ENCODE measurements around the gene SETX.
"Not testable (repeated sequence)": the region's sequence is repeated elsewhere in the genome, so short reads cannot be mapped to it uniquely, and the experiment has no call there.

The SETX gene, protein sequence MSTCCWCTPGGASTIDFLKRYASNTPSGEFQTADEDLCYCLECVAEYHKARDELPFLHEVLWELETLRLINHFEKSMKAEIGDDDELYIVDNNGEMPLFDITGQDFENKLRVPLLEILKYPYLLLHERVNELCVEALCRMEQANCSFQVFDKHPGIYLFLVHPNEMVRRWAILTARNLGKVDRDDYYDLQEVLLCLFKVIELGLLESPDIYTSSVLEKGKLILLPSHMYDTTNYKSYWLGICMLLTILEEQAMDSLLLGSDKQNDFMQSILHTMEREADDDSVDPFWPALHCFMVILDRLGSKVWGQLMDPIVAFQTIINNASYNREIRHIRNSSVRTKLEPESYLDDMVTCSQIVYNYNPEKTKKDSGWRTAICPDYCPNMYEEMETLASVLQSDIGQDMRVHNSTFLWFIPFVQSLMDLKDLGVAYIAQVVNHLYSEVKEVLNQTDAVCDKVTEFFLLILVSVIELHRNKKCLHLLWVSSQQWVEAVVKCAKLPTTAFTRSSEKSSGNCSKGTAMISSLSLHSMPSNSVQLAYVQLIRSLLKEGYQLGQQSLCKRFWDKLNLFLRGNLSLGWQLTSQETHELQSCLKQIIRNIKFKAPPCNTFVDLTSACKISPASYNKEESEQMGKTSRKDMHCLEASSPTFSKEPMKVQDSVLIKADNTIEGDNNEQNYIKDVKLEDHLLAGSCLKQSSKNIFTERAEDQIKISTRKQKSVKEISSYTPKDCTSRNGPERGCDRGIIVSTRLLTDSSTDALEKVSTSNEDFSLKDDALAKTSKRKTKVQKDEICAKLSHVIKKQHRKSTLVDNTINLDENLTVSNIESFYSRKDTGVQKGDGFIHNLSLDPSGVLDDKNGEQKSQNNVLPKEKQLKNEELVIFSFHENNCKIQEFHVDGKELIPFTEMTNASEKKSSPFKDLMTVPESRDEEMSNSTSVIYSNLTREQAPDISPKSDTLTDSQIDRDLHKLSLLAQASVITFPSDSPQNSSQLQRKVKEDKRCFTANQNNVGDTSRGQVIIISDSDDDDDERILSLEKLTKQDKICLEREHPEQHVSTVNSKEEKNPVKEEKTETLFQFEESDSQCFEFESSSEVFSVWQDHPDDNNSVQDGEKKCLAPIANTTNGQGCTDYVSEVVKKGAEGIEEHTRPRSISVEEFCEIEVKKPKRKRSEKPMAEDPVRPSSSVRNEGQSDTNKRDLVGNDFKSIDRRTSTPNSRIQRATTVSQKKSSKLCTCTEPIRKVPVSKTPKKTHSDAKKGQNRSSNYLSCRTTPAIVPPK (N-terminal part only)

DNA sequence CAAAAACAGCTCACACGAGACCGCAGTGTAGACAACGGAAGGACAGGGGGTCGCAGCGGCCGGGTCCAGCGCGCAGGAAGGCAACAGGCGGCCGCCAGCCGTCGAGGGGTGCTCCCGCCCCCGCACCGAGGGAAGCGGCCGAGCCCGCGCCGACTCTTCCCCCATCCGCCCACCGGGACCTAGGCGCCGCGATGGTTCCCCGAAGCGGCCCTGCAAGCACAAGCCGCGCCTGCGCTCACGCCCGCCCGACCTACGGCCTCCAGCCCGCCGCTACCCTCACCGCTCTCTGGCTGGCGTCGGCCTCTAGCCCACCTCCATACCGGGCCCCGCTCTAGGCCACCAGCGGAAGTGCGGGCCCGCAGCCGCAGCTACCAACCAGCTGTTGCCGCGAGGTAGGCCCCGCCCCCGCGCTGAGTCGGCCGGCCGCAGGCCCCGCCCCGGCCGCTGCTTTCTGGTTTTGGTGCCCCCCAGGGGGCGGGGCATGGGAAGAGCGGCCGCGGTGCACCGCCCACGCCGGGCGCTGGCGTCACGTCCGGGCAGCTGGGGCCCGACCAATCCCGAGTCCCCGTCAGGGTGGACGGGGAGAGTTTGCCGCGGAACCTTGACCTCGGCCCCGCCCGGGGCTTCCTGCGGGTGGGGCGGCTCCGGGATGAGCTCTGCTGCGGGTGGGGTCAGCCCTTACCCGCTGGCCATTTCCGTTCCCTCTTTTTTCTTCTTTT is at the start of gene SETX:
SETX (minus strand) TSS at position 350 of the 719 bp plus-strand sequence. CDS start 5,558 bp downstream, outside the sequence.
- peak; percentile 99 for DNase-seq

DNA sequence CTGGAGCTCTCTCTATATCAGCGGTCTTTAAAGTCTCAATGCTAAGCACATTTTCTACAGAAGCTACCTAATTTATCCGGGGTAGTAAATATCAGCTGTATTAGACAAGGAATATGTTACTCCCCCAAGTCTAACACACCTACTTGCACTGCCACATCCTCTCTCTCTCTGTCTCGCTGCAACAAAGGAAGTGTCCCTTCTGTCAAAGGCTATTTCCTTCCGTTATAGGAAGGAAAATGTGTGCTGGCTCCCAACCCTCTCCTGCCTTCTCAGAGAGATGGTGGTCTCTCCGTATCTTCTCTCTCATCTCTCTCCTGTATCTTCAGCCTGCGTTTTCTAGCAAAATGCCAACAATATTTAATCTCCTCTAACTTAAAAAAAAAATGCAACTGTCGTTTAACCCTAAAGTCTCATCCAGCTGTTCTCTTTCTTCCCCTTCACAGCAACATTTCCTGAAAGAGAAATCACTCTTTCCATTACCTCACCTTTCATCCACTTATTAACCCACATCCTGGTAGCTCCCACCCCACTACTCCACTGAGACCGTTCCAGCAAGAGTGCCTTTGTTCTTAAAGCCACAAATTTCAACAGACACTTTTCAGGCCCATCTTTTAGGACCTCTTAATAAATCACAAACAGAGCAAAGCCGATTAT is 49.6 kb upstream of the SETX start:
- no peak for DNase-seq

GRCh38 chr9:132401824-132402223 is 47.0 kb upstream of the SETX start:
- DNase-seq = no peak

- DNase-seq = no peak
These were observed 40.8 kb upstream of the SETX start for GRCh38 chr9:132395560-132395959.

GRCh38 chr9:132391449-132391848 is 36.7 kb upstream of the SETX start:
- DNase-seq = no peak

GRCh38 chr9:132390966-132391365 is 36.2 kb upstream of the SETX start:
- no peak for DNase-seq

DNA sequence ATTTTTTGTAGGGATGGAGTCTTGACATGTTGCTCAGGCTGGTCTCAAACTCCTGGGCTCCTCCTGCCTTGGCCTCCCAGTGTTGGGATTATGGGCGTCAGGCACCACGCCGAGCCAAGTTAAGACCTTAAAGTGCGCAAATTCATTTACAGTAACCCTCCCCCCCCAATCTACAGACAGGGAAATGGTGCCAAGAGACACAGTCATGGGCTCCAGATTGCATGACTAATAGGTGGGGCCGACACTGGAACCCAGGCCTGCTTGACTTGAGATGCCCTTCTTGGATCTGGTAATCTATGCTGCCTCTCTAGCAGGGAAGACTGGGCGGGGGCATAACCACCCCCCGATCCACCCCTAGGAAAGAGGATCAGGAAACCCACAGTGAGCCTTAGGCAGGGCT is 32.3 kb upstream of the SETX start:
- no peak for DNase-seq

- no peak for DNase-seq
These were observed 29.6 kb upstream of the SETX start for GRCh38 chr9:132384376-132384775.

- DNase-seq = no peak
These were observed 28.7 kb upstream of the SETX start for GRCh38 chr9:132383462-132383883.

GRCh38 chr9:132381966-132382541 is 27.3 kb upstream of the SETX start:
- DNase-seq = no peak

DNA sequence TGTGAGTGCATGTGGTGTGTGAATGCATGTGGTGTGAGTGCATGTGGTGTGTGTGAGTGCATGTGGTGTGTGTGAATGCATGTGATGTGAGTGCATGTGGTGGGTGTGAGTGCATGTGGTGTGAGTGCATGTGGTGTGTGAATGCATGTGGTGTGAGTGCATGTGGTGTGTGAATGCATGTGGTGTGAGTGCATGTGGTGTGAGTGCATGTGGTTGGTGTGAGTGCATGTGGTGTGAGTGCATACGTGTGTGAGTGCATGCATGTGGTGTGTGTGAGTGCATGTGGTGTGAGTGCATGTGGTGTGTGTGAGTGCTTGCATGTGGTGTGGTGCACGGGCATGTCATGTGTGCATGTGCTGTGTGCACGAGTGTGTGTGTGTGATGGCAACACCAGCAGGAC is 23.6 kb upstream of the SETX start:
- not testable (repeated sequence) for DNase-seq

DNA sequence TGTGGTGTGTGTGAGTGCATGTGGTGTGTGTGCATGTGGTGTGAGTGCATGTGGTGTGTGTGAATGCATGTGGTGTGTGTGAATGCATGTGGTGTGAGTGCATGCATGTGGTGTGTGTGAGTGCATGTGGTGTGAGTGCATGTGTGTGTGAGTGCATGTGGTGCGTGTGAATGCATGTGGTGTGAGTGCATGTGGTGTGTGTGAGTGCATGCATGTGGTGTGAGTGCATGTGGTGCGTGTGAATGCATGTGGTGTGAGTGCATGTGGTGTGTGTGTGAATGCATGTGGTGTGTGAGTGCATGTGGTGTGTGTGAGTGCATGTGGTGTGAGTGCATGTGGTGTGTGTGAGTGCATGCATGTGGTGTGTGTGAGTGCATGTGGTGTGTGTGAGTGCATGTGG is 23.0 kb upstream of the SETX start:
- not testable (repeated sequence) for DNase-seq

GRCh38 chr9:132372177-132373095 is 17.6 kb upstream of the SETX start:
- DNase-seq = no peak

GRCh38 chr9:132370592-132370991 is 15.8 kb upstream of the SETX start:
- no peak for DNase-seq

DNA sequence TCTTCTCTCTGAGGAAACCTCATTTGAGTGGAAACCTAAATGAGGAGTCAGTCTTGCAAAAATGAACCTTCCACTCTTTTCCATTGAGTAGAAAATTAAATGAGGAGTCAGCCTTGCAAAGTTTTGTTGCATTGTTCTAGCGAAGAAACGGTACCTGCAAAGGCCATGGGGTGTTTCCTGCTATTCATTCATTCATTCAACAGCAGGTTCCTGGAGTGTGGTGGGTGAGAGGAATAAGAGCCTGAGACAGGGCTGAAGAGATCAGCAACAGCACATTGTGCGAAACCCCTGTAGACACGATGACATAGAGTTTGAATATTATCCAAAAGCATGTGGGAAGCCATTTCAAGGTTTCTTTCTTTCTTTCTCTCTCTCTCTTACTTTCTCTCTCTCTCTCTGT is 14.6 kb upstream of the SETX start:
- DNase-seq = no peak

- DNase-seq = no peak
These were observed 13.0 kb upstream of the SETX start for GRCh38 chr9:132367613-132368313.

GRCh38 chr9:132366481-132366880 is 11.7 kb upstream of the SETX start:
- DNase-seq = no peak

GRCh38 chr9:132365986-132366385 is 11.2 kb upstream of the SETX start:
- no peak for DNase-seq

DNA sequence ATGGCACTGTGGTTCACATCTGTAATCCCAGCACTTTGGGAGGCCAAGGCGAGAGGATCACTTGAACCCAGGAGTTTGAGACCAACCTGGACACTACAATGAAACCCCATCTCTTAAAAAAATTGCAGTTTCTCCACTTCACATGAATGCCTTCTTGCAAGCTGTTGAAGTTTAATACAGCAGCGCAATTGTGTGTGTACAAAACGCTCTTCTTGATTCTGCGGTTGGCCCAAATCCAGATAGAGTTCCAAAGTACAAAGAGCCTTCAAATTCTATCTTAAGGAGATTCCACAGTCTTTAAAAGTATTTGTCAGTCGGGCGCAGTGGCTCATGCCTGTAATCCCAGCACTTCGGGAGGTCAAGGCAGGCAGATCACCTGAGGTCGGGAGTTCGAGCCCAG is 9.3 kb upstream of the SETX start:
- no peak for DNase-seq

DNA sequence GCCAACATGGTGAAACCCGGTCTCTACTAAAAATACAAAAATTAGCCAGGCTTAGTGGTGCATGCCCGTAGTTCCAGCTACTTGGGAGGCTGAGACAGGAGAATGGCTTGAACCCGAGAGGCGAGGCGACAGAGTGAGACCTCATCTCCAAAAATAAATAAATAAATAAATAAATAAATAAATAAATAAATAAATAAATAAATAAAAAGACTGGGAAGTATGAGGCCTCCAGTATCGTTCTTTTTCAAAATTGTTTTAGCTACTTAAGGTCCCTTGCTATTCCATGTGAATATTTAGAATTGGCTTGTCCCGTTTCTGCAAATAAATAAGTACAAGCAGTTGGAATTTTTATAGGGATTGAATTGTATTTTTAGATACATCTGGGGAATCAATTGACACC is 3.0 kb upstream of the SETX start:
- DNase-seq = no peak

Measured in islet precursor cell (in vitro differentiated cells).